NCI-H2107 treated with DMSO at 0.1 percent for 48 hours (cell line): Measurements from ENCODE around the gene SPATA20.

Source experiments
- DNase-seq: peaks from one replicate; lab custom pipeline; 2025; ENCODE audit not compliant: unreplicated experiment; lab: John Stamatoyannopoulos, UW

The SPATA20 gene

DNA sequence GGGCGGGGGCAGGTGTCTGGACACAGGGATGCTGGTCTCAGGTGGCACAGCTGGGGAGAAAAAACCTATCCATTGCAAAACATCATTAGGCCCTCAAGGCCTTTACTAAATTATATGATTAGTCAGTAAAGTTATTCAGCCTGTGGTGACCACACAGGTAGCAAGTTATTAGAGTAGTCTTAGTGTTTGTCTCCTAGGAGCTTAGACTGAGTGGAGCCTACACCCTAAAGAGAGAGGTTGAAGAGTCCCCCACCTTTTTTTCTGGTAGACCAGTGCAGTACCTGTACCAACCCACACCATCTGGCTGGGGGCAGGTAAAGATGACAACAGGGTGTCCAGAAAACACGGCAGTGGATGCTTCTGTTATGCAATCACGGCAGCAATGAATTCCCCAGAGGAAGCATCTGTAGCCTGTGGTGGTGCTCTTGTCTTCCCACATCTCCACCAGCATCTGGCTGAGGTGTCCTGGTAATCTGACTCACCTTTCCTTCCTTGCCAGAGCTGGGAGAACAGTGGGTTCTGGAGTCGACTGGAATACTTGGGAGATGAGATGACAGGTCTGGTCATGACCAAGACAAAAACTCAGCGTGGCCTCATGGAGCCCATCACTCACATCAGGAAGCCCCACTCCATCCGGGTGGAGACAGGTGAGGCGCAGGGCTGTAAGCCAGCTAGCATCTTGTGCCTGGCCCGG lies 27.7 kb upstream of the SPATA20 start:
- DNase-seq, result no peak

DNA sequence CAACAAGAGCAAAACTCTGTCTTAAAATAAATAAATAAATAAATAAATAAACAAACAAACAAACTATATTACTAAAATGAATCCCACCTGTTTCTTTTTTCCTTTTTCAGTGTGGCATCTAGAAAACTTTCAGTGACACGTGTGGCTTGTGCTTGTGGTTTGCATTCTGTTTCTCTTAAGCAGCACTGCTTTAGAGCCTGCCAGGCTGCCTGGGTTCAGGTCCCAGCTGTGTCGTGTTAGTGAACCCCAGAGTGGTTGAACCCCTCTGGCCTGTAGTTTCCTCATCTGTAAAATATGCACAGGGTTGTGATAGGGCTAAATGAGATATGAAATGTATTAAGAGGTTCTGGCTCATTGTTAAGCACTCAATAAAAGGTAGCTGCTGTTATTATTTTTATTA lies 26.5 kb upstream of the SPATA20 start:
- DNase-seq, result no peak

DNA sequence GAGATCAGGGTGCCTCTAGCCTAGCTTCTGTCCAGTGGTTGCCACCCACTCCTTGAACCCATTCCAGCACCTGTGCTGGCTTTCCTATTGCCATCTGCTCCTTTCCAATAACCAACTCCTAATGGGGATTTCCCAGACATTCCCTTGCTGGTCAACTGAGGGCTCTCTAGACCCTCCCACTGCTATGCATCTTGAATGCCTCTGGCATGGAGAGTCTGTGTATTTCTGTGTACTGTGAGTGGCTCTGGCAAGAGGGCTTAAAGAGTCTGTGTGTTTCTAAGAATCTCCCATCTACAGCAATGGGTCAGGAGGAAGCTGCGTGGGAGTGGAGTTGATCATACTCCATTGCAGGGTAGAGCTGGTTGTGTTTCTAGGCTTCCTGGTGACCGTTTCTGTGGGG lies 25.5 kb upstream of the SPATA20 start:
- no peak for DNase-seq

DNA sequence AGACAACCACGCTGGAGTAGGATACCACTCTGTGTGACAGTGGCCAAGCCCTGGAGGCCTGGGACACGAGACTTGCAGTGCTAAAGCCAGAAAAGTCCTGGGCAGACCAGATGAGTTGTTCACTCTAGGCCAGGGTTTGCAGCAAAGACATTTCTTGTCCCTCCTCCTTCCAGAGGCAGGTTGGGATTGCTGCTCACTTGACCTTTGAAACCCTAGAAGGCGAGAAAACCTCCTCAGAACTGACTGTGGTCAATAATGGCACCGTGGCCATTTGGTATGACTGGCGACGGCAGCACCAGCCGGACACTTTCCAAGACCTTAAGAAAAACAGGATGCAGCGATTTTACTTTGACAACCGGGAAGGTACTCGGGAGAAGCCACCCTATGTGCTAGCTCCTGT lies 24.2 kb upstream of the SPATA20 start:
- no peak for DNase-seq

DNA sequence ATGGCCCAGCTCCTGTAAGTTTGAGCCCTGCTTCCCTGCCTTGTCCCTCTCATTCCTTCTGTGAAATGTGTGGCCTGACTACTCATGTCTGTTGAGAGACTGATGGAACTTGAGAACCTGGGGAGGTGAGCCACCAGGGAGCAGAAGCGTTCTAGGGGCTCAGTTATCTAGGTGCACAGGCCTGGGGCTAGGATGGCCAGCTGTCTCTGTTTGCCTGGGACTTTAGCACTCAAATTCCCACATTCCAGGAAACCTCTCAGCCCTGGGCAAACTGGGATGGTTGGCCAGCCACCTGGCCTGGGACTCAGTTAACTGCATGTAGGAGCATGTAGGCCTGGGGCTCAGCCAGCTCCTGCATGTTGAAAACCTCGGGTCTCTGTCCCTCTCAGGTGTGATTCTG lies 23.8 kb upstream of the SPATA20 start:
- no peak for DNase-seq

DNA sequence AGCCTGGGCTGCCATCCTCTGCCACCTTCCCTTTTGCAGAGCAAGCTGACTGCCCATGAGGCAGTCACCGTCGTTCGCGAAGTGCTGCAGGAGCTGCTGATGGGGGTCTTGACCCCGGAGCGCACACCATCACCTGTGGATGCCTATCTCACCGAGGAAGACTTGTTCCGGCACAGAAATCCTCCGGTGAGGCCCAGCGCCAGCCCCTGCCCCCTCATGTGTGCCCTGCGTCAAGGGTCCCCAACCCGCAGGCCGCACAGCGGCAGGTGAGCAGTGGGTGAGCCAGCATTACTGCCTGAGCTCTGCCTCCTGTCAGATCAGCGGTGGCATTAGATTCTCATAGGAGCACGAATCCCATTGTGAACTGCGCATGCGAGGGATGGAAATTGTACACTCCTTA lies 22.1 kb upstream of the SPATA20 start:
- DNase-seq, result no peak

DNA sequence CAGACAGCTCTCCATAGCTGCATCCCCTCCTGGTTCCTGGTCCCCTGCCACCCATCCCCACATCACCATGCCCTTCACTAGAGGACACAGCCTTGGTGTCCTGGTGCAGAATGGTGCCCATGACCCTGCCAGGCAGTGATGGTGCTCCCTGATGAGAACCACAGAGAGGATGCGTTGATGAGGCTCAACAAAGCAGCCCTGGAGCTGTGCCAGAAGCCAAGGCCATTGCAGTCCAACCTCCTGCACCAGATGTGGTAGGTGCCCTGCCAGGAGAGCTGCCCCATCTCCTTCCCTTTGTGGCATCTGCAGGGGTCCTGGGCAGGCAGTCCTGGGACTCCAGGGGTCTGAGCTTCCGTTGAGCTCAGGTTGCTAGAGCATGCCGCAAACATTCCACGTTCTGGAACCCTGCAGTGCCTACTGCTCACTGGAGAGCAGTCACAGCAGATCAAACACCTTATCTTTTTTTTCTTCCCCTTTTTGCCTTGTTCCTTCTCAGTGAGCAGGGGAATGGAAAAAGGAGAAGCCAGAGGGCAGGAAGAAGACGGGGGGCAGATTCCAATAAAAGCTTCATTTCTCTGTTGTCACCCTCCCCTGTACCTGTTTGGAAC lies 19.7 kb upstream of the SPATA20 start:
- DNase-seq, result no peak

DNA sequence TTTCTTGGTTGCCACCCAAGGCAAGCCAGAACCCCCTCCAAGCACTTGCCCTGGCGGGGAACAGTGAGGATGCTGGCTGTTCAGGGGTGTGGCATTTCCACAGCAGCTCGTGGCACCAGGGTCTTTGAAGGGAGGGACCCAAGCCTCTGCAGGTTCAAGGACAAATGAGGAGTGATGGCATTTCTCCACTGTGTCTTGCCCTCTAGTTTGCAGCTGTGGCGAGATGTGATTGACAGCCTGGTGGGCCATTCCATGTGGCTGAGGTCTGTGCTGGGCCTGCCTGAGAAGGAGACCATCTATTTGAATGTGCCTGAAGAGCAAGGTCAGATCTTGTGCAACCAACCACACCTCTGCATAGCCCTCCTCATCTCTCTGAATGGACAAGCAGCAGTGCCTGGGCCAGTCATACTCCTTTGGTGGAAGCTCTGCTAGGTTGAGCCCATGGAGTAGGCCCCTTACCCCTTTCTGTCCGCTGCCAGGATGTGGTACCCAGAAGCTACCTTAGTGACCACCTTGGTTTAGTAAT lies 19.0 kb upstream of the SPATA20 start:
- no peak for DNase-seq

DNA sequence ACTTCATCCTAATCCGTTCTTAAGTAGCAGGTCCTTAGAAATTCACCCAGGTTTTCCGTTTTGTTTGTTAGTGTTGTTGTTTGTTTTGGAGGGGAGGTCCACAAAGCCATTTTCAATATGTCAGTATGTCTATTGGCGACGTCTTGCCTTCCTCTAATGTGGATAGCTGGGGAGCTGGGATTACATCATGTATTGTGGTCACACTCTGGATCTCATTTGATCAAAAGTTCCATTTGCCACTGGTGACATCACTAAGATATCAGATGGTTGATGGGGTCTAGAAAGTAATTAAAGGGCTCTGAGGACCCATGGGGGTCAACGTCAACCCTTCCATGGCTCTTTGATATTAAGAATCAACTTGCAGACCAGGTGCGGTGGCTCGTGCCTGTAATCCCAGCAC lies 17.1 kb upstream of the SPATA20 start:
- DNase-seq, result no peak

DNA sequence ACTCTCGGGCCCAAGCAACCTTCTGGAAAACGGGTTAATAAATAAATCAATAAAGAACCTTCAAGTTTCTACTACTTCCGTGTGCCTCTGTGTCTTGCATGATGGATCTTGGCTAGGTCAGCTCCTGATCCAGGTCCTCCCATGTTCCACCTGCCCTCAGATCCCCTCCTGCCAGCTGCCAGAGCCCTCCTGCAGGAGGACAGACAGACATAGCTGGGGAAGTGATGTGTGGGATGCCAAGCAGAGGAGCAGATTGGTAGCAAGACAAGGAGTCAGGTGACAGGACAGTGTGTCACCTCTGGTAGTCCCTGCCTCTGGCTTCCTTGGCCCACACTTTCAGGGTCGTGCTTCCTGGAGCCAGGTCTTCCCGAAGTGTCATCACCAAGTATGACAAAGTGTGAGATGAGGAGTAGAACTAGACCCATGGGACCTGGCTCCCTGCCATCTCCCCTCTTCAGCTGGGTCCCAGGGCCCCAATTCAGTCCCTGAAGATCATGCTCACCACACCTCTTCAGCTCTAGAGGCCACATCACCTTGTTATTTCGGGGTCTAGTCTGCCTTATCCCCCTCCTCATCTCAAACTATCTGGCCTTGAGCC lies 15.4 kb upstream of the SPATA20 start:
- no peak for DNase-seq

DNA sequence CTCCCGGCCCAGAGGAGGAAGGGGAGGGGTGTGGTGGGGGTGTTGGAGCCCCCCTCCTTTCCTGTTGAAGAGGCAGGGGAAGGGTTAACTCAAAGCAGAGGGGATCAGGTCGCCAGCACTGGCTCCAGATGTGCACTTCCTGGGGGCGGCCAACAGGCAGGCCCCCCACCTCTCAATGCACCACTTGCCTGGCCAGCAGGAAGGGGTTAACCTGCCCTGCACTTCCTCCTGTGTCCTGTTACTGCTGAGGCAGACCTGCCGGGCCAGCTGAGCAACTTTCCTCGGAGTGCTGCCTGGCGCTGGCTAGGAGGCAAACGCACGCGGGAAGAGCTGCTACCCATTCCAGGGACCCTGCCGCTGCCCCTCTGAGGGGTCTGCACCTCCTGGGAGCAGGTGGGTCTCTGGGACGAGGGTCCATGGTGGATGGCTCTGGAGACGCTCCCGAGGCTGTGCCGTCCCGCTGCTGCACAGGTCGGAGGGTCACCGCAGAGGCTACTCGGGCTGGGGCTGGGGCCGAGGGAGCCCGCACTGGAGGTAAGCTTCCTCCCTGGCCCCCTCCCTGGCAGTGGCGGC lies 14.4 kb upstream of the SPATA20 start, which contains the start of gene EPN3:
EPN3 (plus strand) TSS at position 284 of the 573 bp plus-strand sequence. CDS start 3,822 bp downstream, outside the sequence.
- DNase-seq, result no peak

DNA sequence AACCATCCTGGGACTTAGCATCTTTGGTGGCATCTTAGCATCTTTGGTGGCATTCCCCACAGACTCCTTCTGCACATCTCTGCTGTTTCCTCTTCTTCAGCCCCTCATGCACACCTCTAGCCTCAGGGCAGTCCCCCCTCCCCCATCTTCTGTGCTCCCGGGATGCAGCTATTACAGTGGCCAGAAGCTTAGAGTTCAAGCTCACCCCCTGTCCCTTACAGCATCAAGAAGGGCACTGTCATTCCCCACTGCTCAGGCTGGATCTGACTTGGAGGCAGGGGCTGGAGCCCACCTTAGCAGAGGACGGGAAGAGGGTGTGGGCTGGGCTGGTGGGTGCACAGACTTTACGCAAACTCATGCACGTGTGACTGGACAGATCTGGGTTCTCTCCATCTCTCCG lies 13.8 kb upstream of the SPATA20 start:
- no peak for DNase-seq

DNA sequence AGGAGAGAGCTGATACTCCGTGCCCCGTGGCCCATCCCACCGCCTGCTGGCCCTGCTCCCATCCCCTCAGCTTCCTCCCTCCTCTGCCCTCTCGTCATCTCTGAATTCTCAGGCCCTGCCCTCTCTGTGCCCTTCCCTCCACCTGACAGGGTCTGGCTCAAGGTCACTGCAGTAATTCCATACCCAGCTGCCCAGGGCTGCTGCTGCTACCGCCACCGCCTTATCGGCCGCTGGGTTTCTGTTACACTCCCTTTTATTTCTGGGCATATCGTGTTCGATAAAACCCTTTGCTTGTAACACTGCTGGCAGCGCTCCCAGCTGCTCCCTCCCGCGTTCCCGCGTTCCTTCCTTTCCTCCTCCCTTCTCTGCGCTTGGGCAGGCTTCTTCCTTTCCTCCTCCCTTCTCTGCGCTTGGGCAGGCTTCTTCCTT lies 13.2 kb upstream of the SPATA20 start:
- DNase-seq, result peak; percentile 65

DNA sequence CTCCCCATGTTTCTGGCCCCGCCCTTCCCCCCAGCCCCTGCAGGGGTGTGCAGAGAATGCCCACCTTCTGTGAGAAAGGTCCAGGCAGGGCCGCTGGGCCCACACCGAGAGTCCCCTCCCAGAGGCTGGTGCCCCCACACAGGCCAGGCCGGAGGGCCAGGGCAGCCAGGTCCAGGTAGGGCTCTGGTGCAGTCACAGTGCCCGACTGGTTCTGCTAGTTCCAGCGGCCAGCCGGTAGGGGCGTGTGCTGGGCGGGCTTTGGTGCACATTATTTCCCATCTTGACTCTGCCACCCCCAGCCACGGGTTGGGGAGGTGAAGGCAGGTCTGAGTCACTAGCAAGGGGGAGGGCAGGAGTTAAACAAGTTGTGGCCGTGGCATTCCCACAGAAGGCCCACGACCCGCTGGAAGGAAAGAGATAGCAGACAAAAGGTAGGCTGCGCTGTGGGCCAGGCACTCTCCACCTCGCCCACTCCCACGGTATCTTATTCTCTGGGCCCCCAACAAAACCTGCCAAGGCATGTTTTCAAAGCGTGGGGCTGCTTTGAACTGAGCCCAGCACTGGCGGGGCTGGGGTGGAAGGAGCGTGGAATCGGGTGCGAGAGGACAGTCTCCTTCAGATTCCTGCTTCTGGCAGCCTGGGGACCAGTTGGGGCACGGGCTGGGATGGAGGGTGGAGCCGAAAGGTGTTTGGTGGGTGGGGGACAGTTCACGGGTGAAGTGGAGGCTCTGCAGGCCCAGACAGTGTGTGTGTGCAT lies 12.6 kb upstream of the SPATA20 start:
- DNase-seq, result no peak

DNA sequence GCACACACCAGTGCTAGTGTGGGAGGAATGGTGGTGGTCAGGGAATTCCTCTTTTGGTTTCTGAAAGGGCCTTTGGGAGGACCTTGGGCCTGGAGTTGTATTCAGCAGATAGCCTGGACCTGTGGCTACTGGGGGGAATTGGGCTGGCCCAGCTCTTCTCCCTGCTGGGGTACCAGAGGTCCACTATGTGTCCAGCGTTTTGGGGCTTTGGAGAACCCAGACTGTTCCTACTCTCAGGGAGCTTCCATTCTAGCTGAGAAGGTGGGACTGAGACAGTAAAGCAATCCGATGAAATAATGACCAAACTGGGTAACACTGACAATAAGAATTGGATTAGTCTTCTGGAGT lies 12.0 kb upstream of the SPATA20 start:
- DNase-seq, result no peak

DNA sequence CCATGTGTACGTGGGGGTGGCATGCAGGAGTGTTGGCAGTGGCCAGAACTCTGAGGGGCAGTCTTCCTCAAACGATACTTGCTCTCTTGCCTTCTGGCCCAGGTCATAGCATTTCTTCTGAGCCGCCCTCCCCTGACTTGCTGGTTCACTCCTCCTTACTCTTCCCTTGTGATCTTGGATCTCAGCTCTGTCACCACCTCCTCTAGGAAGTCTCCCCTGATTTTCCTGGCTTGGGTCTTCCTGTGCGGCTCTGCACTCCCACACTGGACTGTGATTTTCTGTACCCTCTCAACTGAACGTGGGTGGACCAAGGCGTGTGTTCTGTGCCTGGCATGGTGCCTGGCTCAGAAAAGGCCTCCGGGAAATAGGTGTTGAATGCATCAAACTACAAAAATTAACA lies 11.6 kb upstream of the SPATA20 start:
- no peak for DNase-seq

DNA sequence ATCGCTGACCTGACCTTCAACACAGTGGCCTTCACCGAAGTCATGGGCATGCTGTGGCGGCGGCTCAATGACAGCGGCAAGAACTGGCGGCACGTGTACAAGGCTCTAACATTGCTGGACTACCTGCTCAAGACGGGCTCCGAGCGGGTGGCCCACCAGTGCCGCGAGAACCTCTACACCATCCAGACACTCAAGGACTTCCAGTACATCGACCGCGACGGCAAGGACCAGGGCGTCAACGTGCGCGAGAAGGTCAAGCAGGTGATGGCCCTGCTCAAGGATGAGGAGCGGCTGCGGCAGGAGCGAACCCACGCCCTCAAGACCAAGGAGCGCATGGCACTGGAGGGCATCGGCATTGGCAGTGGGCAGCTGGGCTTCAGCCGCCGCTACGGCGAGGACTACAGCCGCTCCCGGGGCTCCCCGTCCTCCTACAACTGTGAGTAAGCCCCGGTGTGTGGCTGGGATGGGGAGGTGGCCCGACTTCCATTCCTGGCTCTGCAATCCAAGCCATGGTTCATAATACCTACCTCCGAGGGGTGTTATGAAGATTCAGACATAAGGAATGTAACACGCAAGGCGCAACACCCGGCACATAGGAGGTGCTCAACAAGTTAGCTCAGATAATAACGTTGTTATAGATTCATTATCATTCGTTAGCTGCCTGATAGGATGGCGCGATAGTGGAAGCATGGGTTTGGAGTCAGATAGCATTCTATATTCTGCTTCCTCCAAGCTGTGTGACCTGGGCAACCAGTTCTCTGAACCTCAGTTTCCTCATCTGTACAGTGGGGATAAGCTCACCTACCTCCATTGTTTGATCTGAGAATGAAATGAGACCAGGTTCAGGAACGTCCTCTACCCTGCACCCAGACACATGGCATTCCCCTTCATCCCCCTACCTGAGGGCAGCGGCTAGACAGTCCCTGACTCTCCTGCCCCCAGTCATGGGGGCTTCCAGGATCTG lies 10.0 kb upstream of the SPATA20 start:
- DNase-seq, result no peak

DNA sequence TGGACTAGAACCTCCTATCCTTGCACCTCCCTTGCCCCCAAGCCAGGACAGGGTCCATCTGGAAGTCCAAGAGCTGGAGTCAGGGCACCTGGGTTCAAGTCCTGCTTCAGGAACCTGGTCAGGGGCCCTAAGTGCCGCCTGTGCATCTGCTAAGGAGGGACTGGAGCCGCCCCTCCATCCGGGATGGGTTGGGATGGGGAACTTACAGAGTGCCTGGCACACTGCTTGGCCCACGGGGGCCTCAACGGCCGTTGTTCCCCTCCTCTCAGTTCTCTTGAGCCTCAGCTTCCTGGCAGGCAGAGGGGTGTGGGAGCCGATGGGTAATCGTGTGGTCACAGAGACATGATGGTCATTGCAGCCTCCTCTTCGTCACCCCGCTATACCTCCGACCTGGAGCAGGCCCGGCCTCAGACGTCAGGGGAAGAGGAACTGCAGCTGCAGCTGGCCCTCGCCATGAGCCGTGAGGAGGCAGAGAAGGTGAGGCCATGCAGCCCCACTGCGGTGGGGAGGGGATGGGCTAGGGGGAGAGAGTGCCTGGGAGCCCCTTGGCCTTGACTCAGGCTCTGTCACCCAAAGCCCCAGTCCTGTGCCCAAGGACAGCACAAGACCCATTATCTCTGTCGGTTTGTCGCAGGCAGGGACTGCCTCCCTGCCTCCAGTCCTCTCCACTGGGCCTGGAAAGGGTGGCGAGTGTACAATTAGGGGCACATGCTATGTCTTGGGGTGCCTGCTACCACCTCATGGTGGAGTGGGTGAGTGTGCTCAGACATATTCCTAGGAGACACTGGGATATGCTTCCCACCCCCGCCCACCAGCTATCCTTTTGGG lies 9.0 kb upstream of the SPATA20 start:
- no peak for DNase-seq
